ENCODE measurements around the gene KRTAP9-9. TPM values are rescaled to one million over a fixed set of nuclear protein-coding genes. Genes with fewer than 3 reads are reported as not detected.

KRTAP9-9 gene
- total and polyA plus RNA-seq, 2 of the 8 experiments (the other 6 are each of a cell fraction or from before 2014, with no cell fraction given), result not detected

GRCh38 chr17:41267711-41268110 lies 12.5 kb downstream of the KRTAP9-9 start:
- no CpG with 5 or more reads among the region's 3 CpGs for WGBS, 2 experiments (ENCODE audit: extremely low coverage in 1 of 2, insufficient coverage in 1 of 2, insufficient read length in 1 of 2, insufficient replicate concordance in 2 of 2, low coverage in 1 of 2, low lambda C conversion rate in 2 of 2, missing lambda C conversion rate in 1 of 2)
- H2BK120ac ChIP-seq (replicated peaks; ENCODE audit: low read depth, low read length), result no peak overlapping the region
- H4K20me1 ChIP-seq (replicated peaks in 1 of 2; ENCODE audit: control insufficient read depth in 1 of 2, insufficient read depth in 2 of 2, low read length in 2 of 2), result no peaks in the 10 kb centered on the region
- TF ChIP-seq SIN3A (conservative IDR thresholded peaks at IDR 0.05 in 1 of 2, IDR thresholded peaks at IDR 0.05 in 1 of 2; ENCODE audit: low read depth in 1 of 2, low read length in 2 of 2) (no peak), SAP30 (IDR thresholded peaks at IDR 0.05; ENCODE audit: insufficient read depth, insufficient replicate concordance, low read length) (no peak), MAX (IDR thresholded peaks at IDR 0.05) (no peak), CBX5 (IDR thresholded peaks at IDR 0.05; ENCODE audit: low read depth, low read length) (no peak), PHF8 (conservative IDR thresholded peaks at IDR 0.05; ENCODE audit: low read depth, low read length) (no peak), POLR2A (IDR thresholded peaks at IDR 0.05; ENCODE audit: control extremely low read depth in 1 of 2, low read depth in 2 of 2, low read length in 2 of 2) (no peak)
- ChIA-PET CTCF (ENCODE audit: partially characterized antibody) (no interaction called here), POLR2A (ENCODE audit: partially characterized antibody) (no interaction called here)
- H2BK12ac ChIP-seq (ENCODE audit: low read depth, low read length), result no peak overlapping the region
- H3K36me3 ChIP-seq (ENCODE audit: control insufficient read depth in 2 of 4, insufficient read depth in 4 of 4, low read length in 3 of 4), result no peaks in the 10 kb centered on the region
- no peak overlapping the region for H3K4ac ChIP-seq (replicated peaks; ENCODE audit: insufficient read length, low read depth, low read length)
- H3K56ac ChIP-seq (replicated peaks; ENCODE audit: insufficient read length, low read depth, low read length), result no peak overlapping the region
- H3K27me3 ChIP-seq (replicated peaks in 1 of 4; ENCODE audit: control insufficient read depth in 3 of 4, extremely low read depth in 1 of 4, insufficient read depth in 3 of 4, low read length in 3 of 4), result no peaks in the 10 kb centered on the region
- no peaks in the 10 kb centered on the region for H3K79me2 ChIP-seq (ENCODE audit: control insufficient read depth in 1 of 2, insufficient read depth in 2 of 2, low read length in 2 of 2)
- H2BK15ac ChIP-seq (ENCODE audit: low read length), result no peak overlapping the region
- no peak overlapping the region for H3K18ac ChIP-seq (ENCODE audit: extremely low read depth, low read length)
- H3K27ac ChIP-seq (ENCODE audit: low read depth, low read length), result no peak overlapping the region
- no peak overlapping the region for H3K4me3 ChIP-seq (ENCODE audit: extremely low read depth in 1 of 4, insufficient read depth in 2 of 4, low read depth in 3 of 4, low read length in 4 of 4)
- no peak overlapping the region for H2BK20ac ChIP-seq (ENCODE audit: low read length)
- H4K91ac ChIP-seq (replicated peaks; ENCODE audit: insufficient read length, low read length), result no peak overlapping the region
- no peaks in the 10 kb centered on the region for H3K23me2 ChIP-seq (ENCODE audit: low read depth, low read length)
- DNase-seq (ENCODE audit: low read depth in 1 of 2, low spot score in 2 of 2) (no peak), FAIRE-seq (no peak)
- H3K79me1 ChIP-seq (ENCODE audit: low read depth, low read length), result no peaks in the 10 kb centered on the region
- no peak overlapping the region for H3K23ac ChIP-seq (ENCODE audit: insufficient read length)
- no peak overlapping the region for H3K9ac ChIP-seq (replicated peaks in 1 of 4; ENCODE audit: extremely low read depth in 1 of 4, low read depth in 3 of 4, low read length in 3 of 4)
- no peak overlapping the region for H2AFZ ChIP-seq (ENCODE audit: low read length)
- H4K5ac ChIP-seq (ENCODE audit: insufficient read length, low read depth, low read length), result no peak overlapping the region
- no peak overlapping the region for H2AK5ac ChIP-seq (ENCODE audit: low read depth, low read length)
- no peaks in the 10 kb centered on the region for H3K4me1 ChIP-seq (replicated peaks in 1 of 4; ENCODE audit: control insufficient read depth in 3 of 4, insufficient read depth in 4 of 4, low read length in 3 of 4)
- H3K4me2 ChIP-seq (ENCODE audit: insufficient read depth in 1 of 2, low read depth in 2 of 2, low read length in 2 of 2), result no peak overlapping the region
- H4K8ac ChIP-seq (ENCODE audit: extremely low read depth, insufficient read depth, low read length), result no peak overlapping the region
- H3K14ac ChIP-seq (ENCODE audit: insufficient read length), result no peak overlapping the region
- H2BK5ac ChIP-seq (ENCODE audit: low read depth, low read length), result no peak overlapping the region
- no peaks in the 10 kb centered on the region for H3K9me3 ChIP-seq (ENCODE audit: insufficient read depth in 2 of 2, low read depth in 1 of 2, low read length in 1 of 2)

Data from H1 (cell line).